Right lobe of liver (tissue), 4 donors: ENCODE measurements around the gene APH1B.

Source experiments
- POLR2A ChIP-seq: fragments of 450-650 bp; IDR thresholded peaks from one replicate; pipeline ENCODE4 v1.6.1; 2017; ENCODE audit warnings: antibody characterized with exemption, mild to moderate bottlenecking
- TF ChIP-seq, protein P1 (sequence below), 4 donors: fragments of 200-600 bp in 3 of 4; fragments of 450-650 bp in 1 of 4; IDR thresholded peaks; one replicate each; pipeline versions ENCODE4 v1.5.1 to v1.8.0; 2016 to 2022; ENCODE audit warnings: antibody characterized with exemption in 4 of 4, mild to moderate bottlenecking in 2 of 4
- donor health status: DM: no; HTN: no; CAD: no.
- donor health status: DM: no; HTN: no; CAD: no.
- donor health status: DM: no; HTN: yes; CAD: no.

GRCh38 chr15:63261311-63261710, 16.1 kb upstream of the APH1B start:
- TF ChIP-seq, protein P1, sequence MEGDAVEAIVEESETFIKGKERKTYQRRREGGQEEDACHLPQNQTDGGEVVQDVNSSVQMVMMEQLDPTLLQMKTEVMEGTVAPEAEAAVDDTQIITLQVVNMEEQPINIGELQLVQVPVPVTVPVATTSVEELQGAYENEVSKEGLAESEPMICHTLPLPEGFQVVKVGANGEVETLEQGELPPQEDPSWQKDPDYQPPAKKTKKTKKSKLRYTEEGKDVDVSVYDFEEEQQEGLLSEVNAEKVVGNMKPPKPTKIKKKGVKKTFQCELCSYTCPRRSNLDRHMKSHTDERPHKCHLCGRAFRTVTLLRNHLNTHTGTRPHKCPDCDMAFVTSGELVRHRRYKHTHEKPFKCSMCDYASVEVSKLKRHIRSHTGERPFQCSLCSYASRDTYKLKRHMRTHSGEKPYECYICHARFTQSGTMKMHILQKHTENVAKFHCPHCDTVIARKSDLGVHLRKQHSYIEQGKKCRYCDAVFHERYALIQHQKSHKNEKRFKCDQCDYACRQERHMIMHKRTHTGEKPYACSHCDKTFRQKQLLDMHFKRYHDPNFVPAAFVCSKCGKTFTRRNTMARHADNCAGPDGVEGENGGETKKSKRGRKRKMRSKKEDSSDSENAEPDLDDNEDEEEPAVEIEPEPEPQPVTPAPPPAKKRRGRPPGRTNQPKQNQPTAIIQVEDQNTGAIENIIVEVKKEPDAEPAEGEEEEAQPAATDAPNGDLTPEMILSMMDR (IDR thresholded peaks at IDR 0.05) = no peak
- TF ChIP-seq POLR2A = no peak
